Inferior parietal cortex (tissue), 1 donor: ENCODE data around the gene PPIF.

Experiments
- DNase-seq: peaks from one replicate; pipeline ENCODE4 v3.0.0-alpha.2; 2016; ENCODE audit errors: extremely low spot score

PPIF gene

DNA sequence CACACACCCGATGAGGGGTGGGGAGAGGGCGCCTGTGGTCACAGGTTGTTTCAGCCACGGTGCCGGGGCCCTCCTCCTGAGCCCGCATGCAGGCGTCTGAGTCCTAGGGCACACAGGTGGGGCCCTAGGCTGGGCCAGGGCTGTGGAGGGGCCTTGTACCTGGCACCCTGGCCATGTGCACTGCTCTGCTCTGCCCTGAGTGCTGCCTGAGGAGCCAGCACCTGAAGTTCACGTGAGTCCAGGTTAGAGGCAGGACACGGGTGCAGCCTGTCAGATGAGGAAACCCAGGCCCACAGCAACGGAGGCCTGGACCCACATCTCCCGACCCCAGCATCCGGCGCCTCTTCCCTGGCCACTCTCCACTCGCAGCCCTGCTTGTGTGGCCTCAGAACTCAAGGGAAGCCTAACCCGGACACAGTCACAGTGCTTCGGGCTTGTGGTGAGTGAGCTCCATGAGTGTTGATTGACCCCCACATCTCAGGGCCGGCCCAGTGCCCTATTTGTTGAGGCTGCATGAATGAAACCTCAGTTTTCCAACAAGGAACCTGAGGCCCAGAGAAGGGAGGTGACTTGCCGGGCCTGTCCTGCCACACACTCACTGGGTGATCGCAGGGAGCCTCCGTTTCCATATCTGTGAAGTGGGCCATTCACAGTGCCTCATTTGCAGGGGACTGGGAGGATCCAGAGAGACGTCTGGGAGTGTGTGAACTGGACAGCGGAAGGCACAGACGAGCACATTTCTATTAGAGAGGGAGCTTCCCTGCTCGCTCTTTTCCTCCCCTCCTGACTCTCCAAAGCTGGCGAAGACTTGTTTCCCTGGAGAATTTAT lies 39.6 kb downstream of the PPIF start:
- no peak for DNase-seq

DNA sequence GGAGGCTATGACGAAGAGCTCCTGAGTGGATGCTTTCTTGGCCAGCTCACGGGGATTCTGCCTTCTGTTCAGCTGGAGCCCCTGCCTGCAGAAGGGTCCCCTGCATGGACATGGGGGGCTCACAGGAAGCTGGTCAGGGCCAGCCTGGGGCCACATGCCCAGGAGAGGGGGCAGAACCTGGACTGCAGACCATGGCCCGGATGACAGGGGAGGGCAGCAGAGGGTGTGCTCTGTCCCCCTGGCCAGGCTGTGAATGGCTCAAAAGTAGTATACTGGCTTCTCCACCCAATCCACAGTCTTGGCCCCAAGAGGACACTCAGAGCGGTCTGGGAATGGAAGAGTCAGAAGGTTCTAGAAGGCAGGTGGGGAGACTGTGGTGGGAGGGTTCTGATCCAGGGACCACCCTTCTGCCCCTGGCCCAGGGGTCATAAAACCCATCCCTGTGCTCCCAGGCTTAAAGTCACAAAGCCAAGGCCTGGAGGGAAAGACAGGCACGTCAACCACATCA lies 40.3 kb downstream of the PPIF start:
- DNase-seq: no peak

DNA sequence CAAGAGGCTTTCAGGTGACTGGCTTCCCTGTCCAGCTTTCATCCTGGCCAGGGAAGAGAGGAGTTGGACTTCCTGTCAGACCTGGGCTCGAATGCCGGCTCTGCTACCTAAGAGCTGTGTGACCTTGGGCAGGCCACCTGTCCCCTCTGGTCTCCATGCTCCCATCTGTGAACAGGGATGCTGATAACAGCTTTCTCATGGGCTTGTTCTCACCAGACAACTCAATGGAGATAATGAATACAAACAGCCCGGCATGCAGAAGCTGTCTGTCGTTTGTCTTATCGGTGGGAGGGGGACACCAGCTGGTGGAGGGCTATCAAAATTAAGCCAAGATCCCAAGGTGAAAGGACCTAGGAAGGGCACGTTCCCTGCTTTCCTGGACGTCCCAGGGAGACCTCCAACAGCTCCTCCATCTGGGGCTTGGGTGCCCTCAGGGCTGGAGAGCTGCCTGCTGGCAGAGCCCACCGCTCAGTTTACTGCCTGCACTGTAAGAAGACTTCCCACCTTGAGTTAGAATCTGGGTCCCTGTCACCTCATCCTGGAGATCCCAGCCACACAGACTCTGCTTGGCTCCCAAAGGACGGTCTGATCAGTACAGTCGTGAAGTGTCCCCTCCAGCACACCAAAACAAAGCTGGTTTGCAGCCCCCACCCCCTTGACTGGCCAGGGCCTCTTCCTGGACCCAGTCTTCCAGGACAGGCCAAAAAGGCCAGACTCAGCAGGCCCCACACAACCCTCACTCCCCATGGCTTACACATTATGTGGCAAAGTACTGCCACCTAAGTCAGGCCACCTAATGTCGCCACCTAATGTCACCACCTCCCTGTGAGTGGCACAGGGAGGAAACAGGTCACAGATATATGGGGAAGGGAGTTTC lies 40.9 kb downstream of the PPIF start:
- no peak for DNase-seq

GRCh38 chr10:79390057-79390456 lies 42.8 kb downstream of the PPIF start:
- DNase-seq: no peak

- no peak for DNase-seq
Observed at GRCh38 chr10:79390551-79391229, 43.4 kb downstream of the PPIF start.

GRCh38 chr10:79391231-79392019 lies 44.2 kb downstream of the PPIF start:
- no peak for DNase-seq

GRCh38 chr10:79392020-79392398 lies 44.7 kb downstream of the PPIF start:
- DNase-seq: no peak

- no peak for DNase-seq
Observed at GRCh38 chr10:79392506-79393176, 45.4 kb downstream of the PPIF start.

- DNase-seq: no peak
Observed at GRCh38 chr10:79393221-79393923, 46.1 kb downstream of the PPIF start.

- DNase-seq: no peak
Observed at GRCh38 chr10:79393924-79394610, 46.8 kb downstream of the PPIF start.

DNA sequence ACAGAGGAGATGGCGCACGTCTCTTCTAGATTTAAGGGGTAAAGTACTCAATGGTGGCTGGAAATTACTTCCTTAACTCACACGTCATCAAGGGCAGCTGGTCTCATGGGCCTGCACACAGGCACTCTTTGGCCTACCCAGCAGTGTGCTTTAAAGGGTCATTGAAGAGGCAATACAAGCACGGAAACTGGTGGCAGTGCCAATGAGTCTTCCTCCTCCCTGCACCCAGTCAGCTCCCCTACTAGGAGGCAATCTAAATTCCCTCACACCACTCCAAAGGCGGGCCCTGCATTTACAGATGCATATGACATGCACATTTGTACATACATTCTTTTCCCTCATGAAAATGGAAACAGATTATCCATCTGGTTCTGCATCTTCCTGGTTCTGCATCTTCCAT lies 47.4 kb downstream of the PPIF start:
- no peak for DNase-seq

GRCh38 chr10:79396520-79396919 lies 49.3 kb downstream of the PPIF start:
- no peak for DNase-seq

DNA sequence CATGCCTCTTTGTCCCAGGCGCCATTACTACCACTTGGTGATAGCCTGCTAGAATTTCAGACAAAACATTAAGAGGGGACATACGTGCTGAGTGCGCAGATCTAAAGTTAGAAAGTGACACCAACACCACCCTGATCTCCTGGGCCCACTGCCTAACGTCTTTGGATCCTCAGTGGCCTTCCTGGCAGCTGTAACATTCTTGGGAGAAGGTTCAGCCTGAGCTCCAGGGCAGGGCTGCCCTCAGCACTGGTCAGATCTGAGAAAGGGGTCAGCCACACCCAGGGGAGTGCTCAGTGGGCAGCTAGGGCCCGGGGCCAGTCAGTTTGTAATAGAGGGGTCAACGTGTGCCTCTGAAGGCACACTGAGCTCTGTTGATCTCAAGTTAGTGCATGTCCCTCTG lies 49.8 kb downstream of the PPIF start:
- no peak for DNase-seq

GRCh38 chr10:79397575-79398303 lies 50.5 kb downstream of the PPIF start:
- DNase-seq: no peak

GRCh38 chr10:79398642-79399041 lies 51.4 kb downstream of the PPIF start:
- DNase-seq: no peak

DNA sequence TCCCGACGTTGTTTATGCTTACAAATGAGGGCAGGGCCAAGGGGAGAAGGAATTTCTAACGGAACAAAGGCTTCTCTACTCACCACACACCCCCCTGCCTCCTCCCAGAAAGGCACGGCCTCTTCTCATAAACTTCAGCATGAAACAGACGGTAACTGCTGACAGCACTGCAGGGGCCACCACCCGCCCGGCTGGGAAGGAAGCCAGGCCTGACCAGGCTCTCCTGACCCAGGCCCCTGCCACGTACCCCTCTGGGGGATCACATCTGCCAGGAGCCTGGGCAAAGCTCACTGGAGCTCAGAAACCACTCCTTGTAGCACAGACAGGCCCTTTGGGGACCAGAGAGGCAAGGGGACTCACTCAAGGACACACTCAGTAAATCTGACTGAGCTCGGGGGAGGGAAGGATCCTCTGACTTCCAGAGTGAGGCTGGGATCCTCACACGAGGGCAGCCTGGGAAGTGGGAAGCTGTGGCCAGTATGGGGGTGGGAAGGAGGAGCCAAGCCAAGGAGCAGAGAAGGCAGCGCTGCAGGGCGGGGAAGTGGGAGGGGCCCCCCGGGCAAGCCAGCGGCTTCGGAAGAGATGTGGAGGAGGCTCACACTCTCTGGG lies 52.1 kb downstream of the PPIF start:
- DNase-seq: peak; percentile 51

GRCh38 chr10:79400146-79401004 lies 53.1 kb downstream of the PPIF start:
- peak; percentile 59 for DNase-seq
